ENCODE results near the gene KLK8. TPM values are rescaled to one million over a fixed set of nuclear protein-coding genes. Genes with fewer than 3 reads are reported as not detected.

The KLK8 gene
- polyA plus RNA-seq, 3 donors = not detected

- Histone ChIP-seq H3K4me3 (replicated peaks in 1 of 3; ENCODE audit: low read depth in 2 of 3, low read length in 3 of 3) (no peak overlapping the region), H3K9me3 (replicated peaks in 1 of 2; ENCODE audit: control insufficient read depth in 1 of 2, insufficient read depth in 1 of 2, low read length in 2 of 2) (no peaks in the 10 kb centered on the region), H3K36me3 (replicated peaks in 1 of 2; ENCODE audit: control insufficient read depth in 1 of 2, insufficient read depth in 2 of 2, low read length in 2 of 2) (no peaks in the 10 kb centered on the region), H3K27me3 (ENCODE audit: control insufficient read depth in 2 of 2, insufficient read depth in 2 of 2, low read length in 2 of 2) (no peaks in the 10 kb centered on the region), H4K20me1 (ENCODE audit: insufficient read depth, low read length) (no peaks in the 10 kb centered on the region), H3K79me2 (ENCODE audit: insufficient read depth, low read length) (no peaks in the 10 kb centered on the region), H2AFZ (ENCODE audit: insufficient read depth, low read depth, low read length, poor library complexity, severe bottlenecking) (no peak overlapping the region), H3K27ac (ENCODE audit: low read depth in 1 of 2, low read length in 2 of 2) (no peak overlapping the region), H3K4me1 (ENCODE audit: control insufficient read depth in 1 of 2, insufficient read depth in 2 of 2, low read length in 2 of 2) (no peaks in the 10 kb centered on the region), H3K4me2 (replicated peaks; ENCODE audit: extremely low read depth, low read length, poor library complexity, severe bottlenecking) (no peak overlapping the region), H3K9ac (ENCODE audit: insufficient read depth, low read length, poor library complexity, severe bottlenecking) (no peak overlapping the region)
- H3K9me3 Mint-ChIP-seq = peaks cover 0 to 5% (median 0%) of the 10 kb centered on the region in 7 donors
- TF ChIP-seq, protein P1, sequence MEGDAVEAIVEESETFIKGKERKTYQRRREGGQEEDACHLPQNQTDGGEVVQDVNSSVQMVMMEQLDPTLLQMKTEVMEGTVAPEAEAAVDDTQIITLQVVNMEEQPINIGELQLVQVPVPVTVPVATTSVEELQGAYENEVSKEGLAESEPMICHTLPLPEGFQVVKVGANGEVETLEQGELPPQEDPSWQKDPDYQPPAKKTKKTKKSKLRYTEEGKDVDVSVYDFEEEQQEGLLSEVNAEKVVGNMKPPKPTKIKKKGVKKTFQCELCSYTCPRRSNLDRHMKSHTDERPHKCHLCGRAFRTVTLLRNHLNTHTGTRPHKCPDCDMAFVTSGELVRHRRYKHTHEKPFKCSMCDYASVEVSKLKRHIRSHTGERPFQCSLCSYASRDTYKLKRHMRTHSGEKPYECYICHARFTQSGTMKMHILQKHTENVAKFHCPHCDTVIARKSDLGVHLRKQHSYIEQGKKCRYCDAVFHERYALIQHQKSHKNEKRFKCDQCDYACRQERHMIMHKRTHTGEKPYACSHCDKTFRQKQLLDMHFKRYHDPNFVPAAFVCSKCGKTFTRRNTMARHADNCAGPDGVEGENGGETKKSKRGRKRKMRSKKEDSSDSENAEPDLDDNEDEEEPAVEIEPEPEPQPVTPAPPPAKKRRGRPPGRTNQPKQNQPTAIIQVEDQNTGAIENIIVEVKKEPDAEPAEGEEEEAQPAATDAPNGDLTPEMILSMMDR (IDR thresholded peaks at IDR 0.05) = no peak
- 82% methylated on average over 4 of the region's 7 CpGs for WGBS (ENCODE audit: insufficient coverage)
- DNase-seq = no peak
- no peak overlapping the region for H3K27ac Mint-ChIP-seq
- intact Hi-C loops (cut with micrococcal nuclease) = no loop called here
- no peak overlapping the region for H3K4me3 Mint-ChIP-seq
- peaks cover 16 to 29% (median 17%) of the 10 kb centered on the region in 3 donors for H3K27me3 Mint-ChIP-seq (ENCODE audit: low read depth in 3 of 3)
- no peaks in the 10 kb centered on the region for H3K36me3 Mint-ChIP-seq
- H3K4me1 Mint-ChIP-seq = no peaks in the 10 kb centered on the region
Observed at GRCh38 chr19:51031220-51031879, 29.9 kb upstream of the KLK8 start.

- DNase-seq = no peak
- H3K9me3 ChIP-seq (replicated peaks in 1 of 2; ENCODE audit: control insufficient read depth in 1 of 2, insufficient read depth in 1 of 2, low read length in 2 of 2) = no peaks in the 10 kb centered on the region
- intact Hi-C loops (cut with micrococcal nuclease) = no loop called here
- no peaks in the 10 kb centered on the region for H3K79me2 ChIP-seq (ENCODE audit: insufficient read depth, low read length)
- Mint-ChIP-seq H3K9me3 (peaks cover 0 to 5% (median 0%) of the 10 kb centered on the region in 7 donors), H3K4me1 (no peaks in the 10 kb centered on the region), H3K27ac (peak overlapping the region in 1 of 7 donors; percentile 12), H3K27me3 (ENCODE audit: low read depth in 3 of 3) (peaks cover 16 to 28% (median 21%) of the 10 kb centered on the region in 3 donors), H3K4me3 (no peak overlapping the region), H3K36me3 (no peaks in the 10 kb centered on the region)
- H3K4me3 ChIP-seq (replicated peaks in 1 of 3; ENCODE audit: low read depth in 2 of 3, low read length in 3 of 3) = no peak overlapping the region
- WGBS (ENCODE audit: insufficient coverage) = 78% methylated on average over 10 of the region's 13 CpGs
- H4K20me1 ChIP-seq (ENCODE audit: insufficient read depth, low read length) = no peaks in the 10 kb centered on the region
- H3K27me3 ChIP-seq (ENCODE audit: control insufficient read depth in 2 of 2, insufficient read depth in 2 of 2, low read length in 2 of 2) = no peaks in the 10 kb centered on the region
- TF ChIP-seq, protein P1 (IDR thresholded peaks at IDR 0.05) = no peak
- no peak overlapping the region for H3K4me2 ChIP-seq (replicated peaks; ENCODE audit: extremely low read depth, low read length, poor library complexity, severe bottlenecking)
- no peak overlapping the region for H3K9ac ChIP-seq (ENCODE audit: insufficient read depth, low read length, poor library complexity, severe bottlenecking)
- no peak overlapping the region for H2AFZ ChIP-seq (ENCODE audit: insufficient read depth, low read depth, low read length, poor library complexity, severe bottlenecking)
- H3K27ac ChIP-seq (ENCODE audit: low read depth in 1 of 2, low read length in 2 of 2) = no peak overlapping the region
- no peaks in the 10 kb centered on the region for H3K4me1 ChIP-seq (ENCODE audit: control insufficient read depth in 1 of 2, insufficient read depth in 2 of 2, low read length in 2 of 2)
- no peaks in the 10 kb centered on the region for H3K36me3 ChIP-seq (replicated peaks in 1 of 2; ENCODE audit: control insufficient read depth in 1 of 2, insufficient read depth in 2 of 2, low read length in 2 of 2)
Observed at GRCh38 chr19:51030631-51031030, 29.2 kb upstream of the KLK8 start.
